ENCODE measurements around the gene CDK18.

GRCh38 chr1:205516362-205516761 is 11.9 kb downstream of the CDK18 start:
- TF ChIP-seq, protein P1, sequence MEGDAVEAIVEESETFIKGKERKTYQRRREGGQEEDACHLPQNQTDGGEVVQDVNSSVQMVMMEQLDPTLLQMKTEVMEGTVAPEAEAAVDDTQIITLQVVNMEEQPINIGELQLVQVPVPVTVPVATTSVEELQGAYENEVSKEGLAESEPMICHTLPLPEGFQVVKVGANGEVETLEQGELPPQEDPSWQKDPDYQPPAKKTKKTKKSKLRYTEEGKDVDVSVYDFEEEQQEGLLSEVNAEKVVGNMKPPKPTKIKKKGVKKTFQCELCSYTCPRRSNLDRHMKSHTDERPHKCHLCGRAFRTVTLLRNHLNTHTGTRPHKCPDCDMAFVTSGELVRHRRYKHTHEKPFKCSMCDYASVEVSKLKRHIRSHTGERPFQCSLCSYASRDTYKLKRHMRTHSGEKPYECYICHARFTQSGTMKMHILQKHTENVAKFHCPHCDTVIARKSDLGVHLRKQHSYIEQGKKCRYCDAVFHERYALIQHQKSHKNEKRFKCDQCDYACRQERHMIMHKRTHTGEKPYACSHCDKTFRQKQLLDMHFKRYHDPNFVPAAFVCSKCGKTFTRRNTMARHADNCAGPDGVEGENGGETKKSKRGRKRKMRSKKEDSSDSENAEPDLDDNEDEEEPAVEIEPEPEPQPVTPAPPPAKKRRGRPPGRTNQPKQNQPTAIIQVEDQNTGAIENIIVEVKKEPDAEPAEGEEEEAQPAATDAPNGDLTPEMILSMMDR (IDR thresholded peaks at IDR 0.05; ENCODE audit: low read depth, low read length, missing input control): no peak
- TF ChIP-seq YY1 (IDR thresholded peaks at IDR 0.05) (no peak), ATF3 (IDR thresholded peaks at IDR 0.05) (no peak), FOXA1 (IDR thresholded peaks at IDR 0.05) (no peak), JUND (IDR thresholded peaks at IDR 0.05) (no peak), HNF4G (IDR thresholded peaks at IDR 0.05) (no peak), EGR1 (IDR thresholded peaks at IDR 0.05; ENCODE audit: low read depth in 2 of 2) (no peak), RAD21 (IDR thresholded peaks at IDR 0.05) (no peak), GABPA (IDR thresholded peaks at IDR 0.05 in 1 of 2, conservative IDR thresholded peaks at IDR 0.05 in 1 of 2) (no peak), RXRA (IDR thresholded peaks at IDR 0.05) (no peak), SP1 (IDR thresholded peaks at IDR 0.05) (no peak)
- TF ChIP-seq, protein P2, sequence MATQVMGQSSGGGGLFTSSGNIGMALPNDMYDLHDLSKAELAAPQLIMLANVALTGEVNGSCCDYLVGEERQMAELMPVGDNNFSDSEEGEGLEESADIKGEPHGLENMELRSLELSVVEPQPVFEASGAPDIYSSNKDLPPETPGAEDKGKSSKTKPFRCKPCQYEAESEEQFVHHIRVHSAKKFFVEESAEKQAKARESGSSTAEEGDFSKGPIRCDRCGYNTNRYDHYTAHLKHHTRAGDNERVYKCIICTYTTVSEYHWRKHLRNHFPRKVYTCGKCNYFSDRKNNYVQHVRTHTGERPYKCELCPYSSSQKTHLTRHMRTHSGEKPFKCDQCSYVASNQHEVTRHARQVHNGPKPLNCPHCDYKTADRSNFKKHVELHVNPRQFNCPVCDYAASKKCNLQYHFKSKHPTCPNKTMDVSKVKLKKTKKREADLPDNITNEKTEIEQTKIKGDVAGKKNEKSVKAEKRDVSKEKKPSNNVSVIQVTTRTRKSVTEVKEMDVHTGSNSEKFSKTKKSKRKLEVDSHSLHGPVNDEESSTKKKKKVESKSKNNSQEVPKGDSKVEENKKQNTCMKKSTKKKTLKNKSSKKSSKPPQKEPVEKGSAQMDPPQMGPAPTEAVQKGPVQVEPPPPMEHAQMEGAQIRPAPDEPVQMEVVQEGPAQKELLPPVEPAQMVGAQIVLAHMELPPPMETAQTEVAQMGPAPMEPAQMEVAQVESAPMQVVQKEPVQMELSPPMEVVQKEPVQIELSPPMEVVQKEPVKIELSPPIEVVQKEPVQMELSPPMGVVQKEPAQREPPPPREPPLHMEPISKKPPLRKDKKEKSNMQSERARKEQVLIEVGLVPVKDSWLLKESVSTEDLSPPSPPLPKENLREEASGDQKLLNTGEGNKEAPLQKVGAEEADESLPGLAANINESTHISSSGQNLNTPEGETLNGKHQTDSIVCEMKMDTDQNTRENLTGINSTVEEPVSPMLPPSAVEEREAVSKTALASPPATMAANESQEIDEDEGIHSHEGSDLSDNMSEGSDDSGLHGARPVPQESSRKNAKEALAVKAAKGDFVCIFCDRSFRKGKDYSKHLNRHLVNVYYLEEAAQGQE (IDR thresholded peaks at IDR 0.05): no peak
